Measurements from ENCODE around the gene CYYR1.

Gene CYYR1

GRCh38 chr21:26593800-26594199 lies 20.7 kb upstream of the CYYR1 start:
- no peak overlapping the region for H3K4me3 ChIP-seq (ENCODE audit: low read depth, low read length)
- TF ChIP-seq CTCF (IDR thresholded peaks at IDR 0.05; ENCODE audit: low read depth, low read length, missing control alignments), result no peak
- no peak for DNase-seq (ENCODE audit: low read depth)

- no peak for TF ChIP-seq CTCF (IDR thresholded peaks at IDR 0.05; ENCODE audit: low read depth, low read length, missing control alignments)
- no peak overlapping the region for H3K4me3 ChIP-seq (ENCODE audit: low read depth, low read length)
- DNase-seq (ENCODE audit: low read depth), result no peak
These were observed 18.5 kb upstream of the CYYR1 start for GRCh38 chr21:26591543-26591942.

GRCh38 chr21:26588446-26588845 lies 15.4 kb upstream of the CYYR1 start:
- H3K4me3 ChIP-seq (ENCODE audit: low read depth, low read length), result no peak overlapping the region
- no peak for TF ChIP-seq CTCF (IDR thresholded peaks at IDR 0.05; ENCODE audit: low read depth, low read length, missing control alignments)
- DNase-seq (ENCODE audit: low read depth), result no peak

DNA sequence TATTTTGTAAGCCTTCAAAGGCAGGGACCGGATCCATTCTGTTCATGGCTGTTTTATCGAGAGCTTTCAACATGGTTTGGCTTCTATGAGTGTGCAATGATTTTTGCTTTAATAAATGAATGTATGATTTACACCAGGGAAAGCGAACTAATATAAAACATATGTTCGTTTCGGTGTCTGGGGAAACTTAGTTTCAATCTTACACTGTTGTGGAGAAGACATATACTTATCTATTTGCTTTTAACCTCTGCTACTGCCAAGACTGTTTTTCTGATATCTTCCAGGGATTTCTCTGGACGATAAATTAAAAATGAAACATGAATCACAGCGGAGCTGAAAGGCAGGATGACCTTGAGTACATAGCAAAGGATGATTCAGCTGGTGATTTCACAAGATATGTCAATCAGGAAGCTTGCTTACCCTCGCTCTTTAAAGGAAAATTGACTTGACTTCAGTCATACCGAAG lies 14.7 kb upstream of the CYYR1 start:
- TF ChIP-seq CTCF (IDR thresholded peaks at IDR 0.05; ENCODE audit: low read depth, low read length, missing control alignments), result no peak
- no peak for DNase-seq (ENCODE audit: low read depth)
- no peak overlapping the region for H3K4me3 ChIP-seq (ENCODE audit: low read depth, low read length)

DNA sequence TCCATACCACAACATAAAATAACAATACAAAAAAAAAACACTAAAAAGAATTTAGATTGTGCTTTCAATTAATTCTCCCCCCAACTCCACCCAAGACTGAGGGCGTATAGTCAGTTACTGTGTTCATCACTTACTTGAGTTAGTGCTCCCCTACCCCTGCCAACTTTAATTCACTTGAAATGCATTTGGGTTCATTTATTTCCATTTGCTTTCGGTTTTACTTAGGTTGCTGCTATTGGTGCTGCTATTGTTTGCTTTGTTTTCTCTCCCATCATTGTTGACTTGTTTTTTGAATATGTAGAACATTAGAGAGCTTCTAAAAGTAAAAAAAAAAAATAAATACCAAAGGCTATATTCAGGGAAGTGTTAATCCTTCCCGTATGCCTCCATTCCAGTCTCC lies 10.7 kb upstream of the CYYR1 start:
- DNase-seq (ENCODE audit: low read depth), result no peak
- TF ChIP-seq CTCF (IDR thresholded peaks at IDR 0.05; ENCODE audit: low read depth, low read length, missing control alignments), result no peak
- no peak overlapping the region for H3K4me3 ChIP-seq (ENCODE audit: low read depth, low read length)

GRCh38 chr21:26581818-26582217 lies 8.7 kb upstream of the CYYR1 start:
- TF ChIP-seq CTCF (IDR thresholded peaks at IDR 0.05; ENCODE audit: low read depth, low read length, missing control alignments), result no peak
- H3K4me3 ChIP-seq (ENCODE audit: low read depth, low read length), result no peak overlapping the region
- DNase-seq (ENCODE audit: low read depth), result no peak

DNA sequence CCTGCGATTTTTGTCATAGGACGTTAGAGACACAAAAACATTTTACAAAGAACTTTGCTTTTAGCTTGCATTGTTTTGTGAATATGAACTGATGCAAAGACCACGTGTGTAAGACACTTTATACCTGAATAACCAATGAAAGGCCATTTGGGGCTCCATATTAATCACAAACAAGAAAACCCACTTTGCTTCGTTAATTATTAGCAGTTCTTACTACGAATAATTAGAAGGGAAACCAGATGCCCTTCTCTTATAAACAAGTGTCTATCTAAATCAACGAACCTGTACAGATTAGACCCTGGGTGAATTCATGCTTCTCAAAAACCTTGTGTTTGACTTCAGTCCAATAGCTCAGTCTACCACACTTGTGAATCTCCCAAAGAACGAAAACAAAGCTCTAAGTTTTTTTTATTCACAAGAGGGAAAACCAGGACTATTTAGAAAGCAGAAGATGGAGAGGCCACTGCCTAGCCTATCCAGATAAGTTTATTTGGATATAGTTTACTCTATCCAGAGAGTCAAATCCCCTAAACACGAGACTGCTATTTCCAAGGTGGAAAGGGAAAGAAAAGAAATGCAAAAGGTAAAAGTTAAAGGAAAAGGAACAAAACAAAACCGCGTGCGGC lies 897 bp downstream of the CYYR1 start:
- DNase-seq (ENCODE audit: low read depth), result no peak
- H3K4me3 ChIP-seq (ENCODE audit: low read depth, low read length), result no peak overlapping the region
- TF ChIP-seq CTCF (IDR thresholded peaks at IDR 0.05; ENCODE audit: low read depth, low read length, missing control alignments), result no peak

Measured in GM12864 (cell line).